ENCODE measurements around the gene MDM4. TPM values are rescaled to one million over a fixed set of nuclear protein-coding genes. Genes with fewer than 3 reads are reported as not detected.

Gene MDM4
- polyA plus RNA-seq, 4 donors: 4.1 to 38.5 (median 6.6) TPM

DNA sequence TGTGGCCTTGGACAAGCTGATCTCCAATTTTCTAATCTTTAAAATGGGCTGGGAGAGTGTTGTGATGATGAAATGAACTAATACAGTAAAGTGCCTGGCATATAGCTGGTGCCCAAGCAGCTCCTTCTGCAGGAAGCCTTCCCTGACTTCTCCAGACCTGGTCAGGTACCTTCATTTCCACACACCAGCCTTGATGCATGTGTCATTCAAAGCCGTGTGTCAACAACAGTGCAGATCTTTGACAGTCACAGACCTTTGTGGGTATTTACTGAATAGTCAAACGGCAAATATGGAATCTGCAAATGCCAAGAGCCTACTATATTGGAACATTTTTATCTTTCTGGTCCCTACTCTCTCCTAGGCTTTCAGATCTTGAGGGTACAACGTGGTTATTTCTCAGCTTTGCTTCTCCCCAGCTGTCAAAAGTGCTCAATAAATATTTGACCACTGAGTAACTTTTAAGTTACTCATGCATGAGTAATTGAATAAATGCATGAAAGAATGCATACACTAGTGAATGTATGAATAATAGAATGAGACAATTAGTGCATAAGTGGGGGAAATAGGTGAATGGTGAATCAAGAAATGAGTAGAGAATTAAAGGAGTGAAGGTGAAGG lies 75.4 kb downstream of the MDM4 start:
- whole genome bisulfite sequencing, 3 donors: 53 to 70% (median 59%) methylated on average over 3 of the region's 3 CpGs
- FAIRE-seq (no peak), DNase-seq (no peak)
- H3K4me1 ChIP-seq (ENCODE audit: control insufficient read depth in 3 of 3, insufficient read depth in 2 of 3, low read depth in 1 of 3, low read length in 2 of 3): no peaks in the 10 kb centered on the region
- H3K27me3 ChIP-seq (ENCODE audit: control insufficient read depth in 3 of 3, insufficient read depth in 3 of 3, low read length in 3 of 3): no peaks in the 10 kb centered on the region
- no peak overlapping the region for H3K4me3 ChIP-seq (ENCODE audit: low read depth in 1 of 3, low read length in 3 of 3)
- no peaks in the 10 kb centered on the region for H3K9me3 ChIP-seq (ENCODE audit: control insufficient read depth in 2 of 2, insufficient read depth in 1 of 2, low read depth in 1 of 2, low read length in 1 of 2)
- H3K27ac ChIP-seq (ENCODE audit: low read depth in 1 of 3, low read length in 2 of 3): no peak overlapping the region
- no peaks in the 10 kb centered on the region for H3K36me3 ChIP-seq (ENCODE audit: control insufficient read depth in 3 of 3, insufficient read depth in 2 of 3, low read depth in 1 of 3, low read length in 3 of 3)

DNA sequence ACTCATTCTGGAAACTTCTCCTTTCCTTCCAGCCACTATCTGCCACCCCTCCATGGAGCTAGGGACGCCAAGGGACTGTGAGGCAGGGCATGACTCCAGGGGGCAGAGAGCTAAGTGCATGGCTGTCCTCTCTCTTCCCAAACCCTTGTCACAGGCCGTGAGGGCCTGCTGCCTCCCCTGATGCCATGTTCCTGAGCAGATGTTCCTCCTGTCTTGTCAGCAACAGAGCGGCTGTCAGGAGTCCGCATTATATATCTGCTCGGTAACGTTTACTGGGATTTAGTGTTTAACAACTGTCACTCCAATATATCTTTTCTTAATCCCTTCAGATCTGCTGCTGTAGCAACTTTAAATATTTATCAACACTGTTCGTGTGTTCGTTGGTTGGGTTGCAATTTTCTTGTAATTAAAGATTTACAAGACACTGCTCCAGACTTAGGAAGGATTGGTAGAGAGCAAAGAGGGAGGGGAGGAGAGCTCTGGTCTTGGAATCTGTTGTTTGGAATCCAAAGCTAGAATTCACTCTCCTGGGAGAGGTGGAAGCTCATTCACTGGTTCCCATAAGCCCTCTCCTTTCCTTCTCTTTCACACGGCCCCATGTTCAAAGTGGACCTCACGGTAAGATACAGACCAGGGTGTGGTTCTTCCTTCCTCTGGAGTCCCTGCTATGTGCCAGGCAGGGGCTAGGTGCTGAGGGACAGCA lies 76.2 kb downstream of the MDM4 start:
- 54 to 72% (median 55%) methylated on average over 10 of the region's 10 CpGs for WGBS, 3 donors
- DNase-seq (no peak), FAIRE-seq (no peak)
- no peak overlapping the region for H3K27ac ChIP-seq (ENCODE audit: low read depth in 1 of 3, low read length in 2 of 3)
- no peaks in the 10 kb centered on the region for H3K9me3 ChIP-seq (ENCODE audit: control insufficient read depth in 2 of 2, insufficient read depth in 1 of 2, low read depth in 1 of 2, low read length in 1 of 2)
- H3K4me3 ChIP-seq (ENCODE audit: low read depth in 1 of 3, low read length in 3 of 3): no peak overlapping the region
- no peaks in the 10 kb centered on the region for H3K36me3 ChIP-seq (ENCODE audit: control insufficient read depth in 3 of 3, insufficient read depth in 2 of 3, low read depth in 1 of 3, low read length in 3 of 3)
- no peaks in the 10 kb centered on the region for H3K27me3 ChIP-seq (ENCODE audit: control insufficient read depth in 3 of 3, insufficient read depth in 3 of 3, low read length in 3 of 3)
- H3K4me1 ChIP-seq (ENCODE audit: control insufficient read depth in 3 of 3, insufficient read depth in 2 of 3, low read depth in 1 of 3, low read length in 2 of 3): no peaks in the 10 kb centered on the region

- Histone ChIP-seq H3K4me3 (ENCODE audit: low read depth in 1 of 3, low read length in 3 of 3) (no peak overlapping the region), H3K27ac (ENCODE audit: low read depth in 1 of 3, low read length in 2 of 3) (no peak overlapping the region), H3K4me1 (ENCODE audit: control insufficient read depth in 3 of 3, insufficient read depth in 2 of 3, low read depth in 1 of 3, low read length in 2 of 3) (no peaks in the 10 kb centered on the region), H3K36me3 (ENCODE audit: control insufficient read depth in 3 of 3, insufficient read depth in 2 of 3, low read depth in 1 of 3, low read length in 3 of 3) (no peaks in the 10 kb centered on the region), H3K9me3 (ENCODE audit: control insufficient read depth in 2 of 2, insufficient read depth in 1 of 2, low read depth in 1 of 2, low read length in 1 of 2) (no peaks in the 10 kb centered on the region), H3K27me3 (ENCODE audit: control insufficient read depth in 3 of 3, insufficient read depth in 3 of 3, low read length in 3 of 3) (no peaks in the 10 kb centered on the region)
- FAIRE-seq (no peak), DNase-seq (no peak)
- WGBS, 3 donors: 81 to 86% (median 83%) methylated on average over 4 of the region's 4 CpGs
Observed at GRCh38 chr1:204598319-204598969, 82.2 kb downstream of the MDM4 start.

GRCh38 chr1:204599098-204599497 lies 82.9 kb downstream of the MDM4 start:
- Histone ChIP-seq H3K9me3 (ENCODE audit: control insufficient read depth in 2 of 2, insufficient read depth in 1 of 2, low read depth in 1 of 2, low read length in 1 of 2) (no peaks in the 10 kb centered on the region), H3K4me3 (ENCODE audit: low read depth in 1 of 3, low read length in 3 of 3) (no peak overlapping the region), H3K27ac (ENCODE audit: low read depth in 1 of 3, low read length in 2 of 3) (no peak overlapping the region), H3K4me1 (ENCODE audit: control insufficient read depth in 3 of 3, insufficient read depth in 2 of 3, low read depth in 1 of 3, low read length in 2 of 3) (no peaks in the 10 kb centered on the region), H3K27me3 (ENCODE audit: control insufficient read depth in 3 of 3, insufficient read depth in 3 of 3, low read length in 3 of 3) (no peaks in the 10 kb centered on the region), H3K36me3 (ENCODE audit: control insufficient read depth in 3 of 3, insufficient read depth in 2 of 3, low read depth in 1 of 3, low read length in 3 of 3) (no peaks in the 10 kb centered on the region)
- no peak for DNase-seq
- no peak for FAIRE-seq
- 75 to 85% (median 78%) methylated on average over 8 of the region's 8 CpGs for WGBS, 3 donors

- H3K27me3 ChIP-seq (ENCODE audit: control insufficient read depth in 3 of 3, insufficient read depth in 3 of 3, low read length in 3 of 3): no peaks in the 10 kb centered on the region
- no peak for FAIRE-seq
- no peak overlapping the region for H3K27ac ChIP-seq (ENCODE audit: low read depth in 1 of 3, low read length in 2 of 3)
- WGBS, 3 donors: 79 to 89% (median 80%) methylated on average over 10 of the region's 10 CpGs
- H3K4me3 ChIP-seq (ENCODE audit: low read depth in 1 of 3, low read length in 3 of 3): no peak overlapping the region
- no peaks in the 10 kb centered on the region for H3K36me3 ChIP-seq (ENCODE audit: control insufficient read depth in 3 of 3, insufficient read depth in 2 of 3, low read depth in 1 of 3, low read length in 3 of 3)
- no peaks in the 10 kb centered on the region for H3K4me1 ChIP-seq (ENCODE audit: control insufficient read depth in 3 of 3, insufficient read depth in 2 of 3, low read depth in 1 of 3, low read length in 2 of 3)
- no peaks in the 10 kb centered on the region for H3K9me3 ChIP-seq (ENCODE audit: control insufficient read depth in 2 of 2, insufficient read depth in 1 of 2, low read depth in 1 of 2, low read length in 1 of 2)
- no peak for DNase-seq
Observed at GRCh38 chr1:204599596-204599995, 83.4 kb downstream of the MDM4 start.

DNA sequence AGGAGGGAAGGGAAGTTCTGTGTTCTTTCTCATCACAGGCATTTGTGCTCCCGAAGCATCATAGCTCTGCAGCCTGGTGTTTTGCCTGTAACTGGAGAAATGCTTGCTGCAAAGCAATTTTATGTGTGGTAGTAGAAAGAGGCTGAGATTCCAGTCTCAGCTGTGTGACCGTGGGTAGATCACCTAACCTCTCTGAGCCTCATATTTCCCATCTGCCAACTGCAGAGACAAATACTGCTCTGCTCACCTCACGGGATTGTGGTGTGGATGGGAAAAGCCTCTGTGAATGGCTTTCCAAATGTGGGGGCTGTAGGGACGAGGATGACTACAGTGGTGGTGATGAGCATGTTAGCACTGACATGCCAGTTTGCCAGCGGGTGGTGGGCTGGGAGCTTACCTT lies 84.0 kb downstream of the MDM4 start:
- no peaks in the 10 kb centered on the region for H3K4me1 ChIP-seq (ENCODE audit: control insufficient read depth in 3 of 3, insufficient read depth in 2 of 3, low read depth in 1 of 3, low read length in 2 of 3)
- no peaks in the 10 kb centered on the region for H3K9me3 ChIP-seq (ENCODE audit: control insufficient read depth in 2 of 2, insufficient read depth in 1 of 2, low read depth in 1 of 2, low read length in 1 of 2)
- no peak overlapping the region for H3K27ac ChIP-seq (ENCODE audit: low read depth in 1 of 3, low read length in 2 of 3)
- H3K27me3 ChIP-seq (ENCODE audit: control insufficient read depth in 3 of 3, insufficient read depth in 3 of 3, low read length in 3 of 3): no peaks in the 10 kb centered on the region
- H3K4me3 ChIP-seq (ENCODE audit: low read depth in 1 of 3, low read length in 3 of 3): no peak overlapping the region
- DNase-seq (no peak), FAIRE-seq (no peak)
- 86 to 89% (median 89%) methylated on average over 5 of the region's 5 CpGs for WGBS, 3 donors
- no peaks in the 10 kb centered on the region for H3K36me3 ChIP-seq (ENCODE audit: control insufficient read depth in 3 of 3, insufficient read depth in 2 of 3, low read depth in 1 of 3, low read length in 3 of 3)

GRCh38 chr1:204600968-204601367 lies 84.8 kb downstream of the MDM4 start:
- FAIRE-seq (no peak), DNase-seq (no peak)
- WGBS, 3 donors: 84 to 92% (median 86%) methylated on average over 4 of the region's 4 CpGs
- H3K4me1 ChIP-seq (ENCODE audit: control insufficient read depth in 3 of 3, insufficient read depth in 2 of 3, low read depth in 1 of 3, low read length in 2 of 3): no peaks in the 10 kb centered on the region
- H3K36me3 ChIP-seq (ENCODE audit: control insufficient read depth in 3 of 3, insufficient read depth in 2 of 3, low read depth in 1 of 3, low read length in 3 of 3): no peaks in the 10 kb centered on the region
- H3K27me3 ChIP-seq (ENCODE audit: control insufficient read depth in 3 of 3, insufficient read depth in 3 of 3, low read length in 3 of 3): no peaks in the 10 kb centered on the region
- H3K9me3 ChIP-seq (ENCODE audit: control insufficient read depth in 2 of 2, insufficient read depth in 1 of 2, low read depth in 1 of 2, low read length in 1 of 2): no peaks in the 10 kb centered on the region
- no peak overlapping the region for H3K27ac ChIP-seq (ENCODE audit: low read depth in 1 of 3, low read length in 2 of 3)
- H3K4me3 ChIP-seq (ENCODE audit: low read depth in 1 of 3, low read length in 3 of 3): no peak overlapping the region

DNA sequence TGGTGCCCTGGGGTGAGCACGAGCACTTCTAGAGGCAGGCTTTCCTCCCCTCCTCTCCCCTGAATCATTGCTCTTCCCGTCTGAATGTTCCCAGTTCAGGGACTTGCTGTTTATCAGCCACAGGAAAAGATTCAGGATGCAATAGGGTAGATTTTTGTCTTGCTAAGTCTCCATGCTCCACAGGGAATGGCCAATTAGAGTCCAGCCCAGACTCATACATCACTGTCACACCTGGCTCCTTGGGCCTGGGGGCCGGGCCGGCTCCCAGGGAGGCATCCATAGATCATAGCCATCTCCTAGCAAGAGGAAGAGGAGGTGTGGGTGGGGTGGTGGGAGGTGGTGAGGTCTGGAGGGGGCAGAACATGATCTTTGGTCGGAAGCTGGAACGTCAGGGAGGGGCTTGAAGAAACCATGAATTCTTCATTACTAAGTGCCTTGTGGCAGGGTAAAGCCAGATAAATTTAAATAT lies 85.9 kb downstream of the MDM4 start:
- WGBS, 3 donors: 44 to 54% (median 50%) methylated on average over 6 of the region's 6 CpGs
- Histone ChIP-seq H3K36me3 (ENCODE audit: control insufficient read depth in 3 of 3, insufficient read depth in 2 of 3, low read depth in 1 of 3, low read length in 3 of 3) (no peaks in the 10 kb centered on the region), H3K9me3 (ENCODE audit: control insufficient read depth in 2 of 2, insufficient read depth in 1 of 2, low read depth in 1 of 2, low read length in 1 of 2) (no peaks in the 10 kb centered on the region), H3K4me1 (ENCODE audit: control insufficient read depth in 3 of 3, insufficient read depth in 2 of 3, low read depth in 1 of 3, low read length in 2 of 3) (no peaks in the 10 kb centered on the region), H3K4me3 (ENCODE audit: low read depth in 1 of 3, low read length in 3 of 3) (no peak overlapping the region), H3K27me3 (ENCODE audit: control insufficient read depth in 3 of 3, insufficient read depth in 3 of 3, low read length in 3 of 3) (no peaks in the 10 kb centered on the region), H3K27ac (ENCODE audit: low read depth in 1 of 3, low read length in 2 of 3) (no peak overlapping the region)
- DNase-seq (no peak), FAIRE-seq (no peak)

Data from small intestine (tissue), 7 donors.